ENCODE measurements around the gene TIE1.

The TIE1 gene

GRCh38 chr1:43300378-43301094 lies at the start of gene TIE1:
Gene TIE1, plus strand, starts transcription at chr1:43300982. Its CDS starts 90 bp downstream, at chr1:43301072.
- in situ Hi-C loops (cut with HindIII; ENCODE audit: low sequenced_read_pairs): no loop called here
- no peak for TF ChIP-seq CTCF (IDR thresholded peaks at IDR 0.05; ENCODE audit: low read depth, low read length)
- no peak within 1 kb of the TSS for H3K4me3 ChIP-seq (ENCODE audit: low read depth, low read length)
- DNase-seq (ENCODE audit: low read depth, low spot score): no peak

- no peak for DNase-seq (ENCODE audit: low read depth, low spot score)
- in situ Hi-C loops (cut with HindIII; ENCODE audit: low sequenced_read_pairs): no loop called here
- H3K4me3 ChIP-seq (ENCODE audit: low read depth, low read length): no peak overlapping the region
- no peak for TF ChIP-seq CTCF (IDR thresholded peaks at IDR 0.05; ENCODE audit: low read depth, low read length)
Measured at GRCh38 chr1:43251024-43251423, 49.8 kb upstream of the TIE1 start.

- no peak for DNase-seq (ENCODE audit: low read depth, low spot score)
- H3K4me3 ChIP-seq (ENCODE audit: low read depth, low read length): no peak overlapping the region
- no peak for TF ChIP-seq CTCF (IDR thresholded peaks at IDR 0.05; ENCODE audit: low read depth, low read length)
- in situ Hi-C loops (cut with HindIII; ENCODE audit: low sequenced_read_pairs): no loop called here
Measured at GRCh38 chr1:43252225-43252624, 48.6 kb upstream of the TIE1 start.

- no peak overlapping the region for H3K4me3 ChIP-seq (ENCODE audit: low read depth, low read length)
- in situ Hi-C loops (cut with HindIII; ENCODE audit: low sequenced_read_pairs): no loop called here
- no peak for DNase-seq (ENCODE audit: low read depth, low spot score)
- no peak for TF ChIP-seq CTCF (IDR thresholded peaks at IDR 0.05; ENCODE audit: low read depth, low read length)
Measured at GRCh38 chr1:43253173-43253572, 47.6 kb upstream of the TIE1 start.

- no peak for DNase-seq (ENCODE audit: low read depth, low spot score)
- no peak for TF ChIP-seq CTCF (IDR thresholded peaks at IDR 0.05; ENCODE audit: low read depth, low read length)
- in situ Hi-C loops (cut with HindIII; ENCODE audit: low sequenced_read_pairs): no loop called here
- no peak overlapping the region for H3K4me3 ChIP-seq (ENCODE audit: low read depth, low read length)
Measured at GRCh38 chr1:43253876-43254275, 46.9 kb upstream of the TIE1 start.

- DNase-seq (ENCODE audit: low read depth, low spot score): no peak
- TF ChIP-seq CTCF (IDR thresholded peaks at IDR 0.05; ENCODE audit: low read depth, low read length): no peak
Measured at GRCh38 chr1:43255438-43256210, 45.2 kb upstream of the TIE1 start.

More at GRCh38 chr1:43255438-43256210, 45.2 kb upstream of the TIE1 start:
- H3K4me3 ChIP-seq (ENCODE audit: low read depth, low read length): no peak overlapping the region
- in situ Hi-C loops (cut with HindIII; ENCODE audit: low sequenced_read_pairs): no loop called here

All from astrocyte of the spinal cord (primary cell).